SIG-M5 treated with dmso at 0.1 percent for 504 hours (cell line): ENCODE measurements around the gene HCN2.

Experiments used
- DNase-seq: peaks from one replicate; lab custom pipeline; 2025; ENCODE audit not compliant: unreplicated experiment; lab: John Stamatoyannopoulos, UW

HCN2 gene

DNA sequence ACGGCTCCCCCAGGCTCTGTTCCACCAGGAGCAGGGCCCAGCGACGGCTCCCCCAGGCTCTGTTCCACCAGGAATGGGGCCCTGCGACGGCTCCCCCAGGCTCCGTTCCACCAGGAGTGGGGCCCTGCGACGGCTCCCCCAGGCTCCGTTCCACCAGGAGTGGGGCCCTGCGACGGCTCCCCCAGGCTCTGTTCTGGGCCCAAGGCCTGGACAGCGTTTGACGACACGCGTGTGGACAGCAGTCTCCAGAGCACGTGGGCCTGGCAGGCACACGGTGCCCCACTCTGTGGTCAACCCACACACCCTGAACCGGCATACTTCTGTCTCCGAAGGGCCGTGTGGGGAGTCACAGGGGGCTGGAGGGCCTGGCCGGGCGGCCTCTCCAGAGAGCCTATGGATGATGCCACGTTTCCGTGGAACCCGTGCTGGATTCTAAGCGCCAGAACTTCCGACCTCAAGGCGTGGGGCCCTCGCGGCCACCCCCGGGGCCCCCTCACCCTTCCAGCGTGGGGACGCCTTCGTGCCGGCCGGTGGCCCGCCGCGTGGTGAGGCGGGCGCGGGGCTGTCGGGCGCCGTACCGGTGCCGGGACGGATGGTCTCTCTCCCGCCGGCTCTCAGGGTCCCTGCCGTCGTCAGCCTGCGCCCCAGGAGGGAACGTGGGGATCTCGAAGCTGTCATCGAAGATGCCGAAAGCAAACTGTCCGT, 61.6 kb downstream of the HCN2 start:
- DNase-seq, result no peak

DNA sequence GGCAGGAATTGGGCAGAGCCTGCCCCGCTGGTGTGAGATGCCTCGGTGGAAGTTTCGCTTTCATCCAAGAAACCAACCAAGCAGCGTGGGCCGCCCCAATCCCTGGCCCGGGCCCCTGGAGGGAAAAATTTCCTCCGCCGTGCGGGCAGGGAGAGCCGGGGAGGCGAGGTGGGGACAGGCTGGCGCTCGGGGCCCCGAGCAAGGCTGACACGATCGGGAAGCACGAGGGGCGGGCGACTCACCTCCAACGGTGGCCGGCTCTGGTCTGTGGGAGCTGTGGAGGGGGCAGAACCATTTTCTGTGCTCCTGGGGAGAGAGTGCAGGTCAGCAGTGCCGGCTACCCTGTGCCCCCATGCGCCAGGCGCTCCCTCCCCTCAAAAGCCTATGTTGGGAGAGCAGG, 62.3 kb downstream of the HCN2 start:
- DNase-seq, result no peak

DNA sequence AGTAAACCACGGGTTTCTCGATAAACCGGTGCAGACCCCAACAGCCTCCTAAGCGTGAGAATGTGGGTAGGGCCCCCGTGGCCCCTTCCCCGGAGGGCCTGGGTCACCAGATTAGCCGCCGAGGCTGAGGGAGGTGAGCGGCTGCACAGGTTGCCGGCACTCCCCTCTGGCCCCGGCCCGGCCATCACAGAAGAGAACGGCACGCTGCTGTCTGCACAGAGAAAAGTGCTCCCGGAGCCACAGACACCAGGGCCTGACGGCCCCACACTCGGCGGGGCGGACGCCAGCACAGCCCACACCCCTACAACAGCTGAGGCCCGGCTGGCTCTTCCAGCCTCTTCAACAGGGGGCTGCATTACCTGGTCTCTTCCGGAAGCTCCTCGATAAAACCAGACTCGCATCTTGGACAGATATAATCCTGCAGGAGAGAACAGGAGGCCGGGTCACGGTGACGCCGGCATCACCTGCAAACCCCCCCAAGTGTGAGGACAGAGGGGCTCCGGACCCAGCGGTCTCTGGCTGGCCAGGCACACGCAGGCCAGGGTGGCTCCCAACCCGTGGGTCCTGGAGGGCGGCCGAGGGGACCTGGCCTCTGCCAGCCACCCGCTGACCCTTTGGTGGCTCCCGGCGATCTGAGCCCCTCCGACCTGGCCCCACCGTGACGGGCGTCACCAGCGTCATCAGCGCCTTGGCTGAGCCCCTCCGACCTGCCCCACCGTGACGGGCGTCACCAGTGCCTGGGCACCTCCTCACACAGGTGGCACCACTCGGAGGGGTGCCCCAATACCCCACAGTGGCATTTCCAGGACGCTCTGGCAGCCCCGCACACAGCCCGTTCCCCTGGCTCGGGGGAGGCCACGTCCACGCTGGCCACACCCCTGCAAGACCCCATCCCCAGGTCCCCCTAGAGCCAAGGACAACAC, 63.0 kb downstream of the HCN2 start:
- DNase-seq, result no peak

DNA sequence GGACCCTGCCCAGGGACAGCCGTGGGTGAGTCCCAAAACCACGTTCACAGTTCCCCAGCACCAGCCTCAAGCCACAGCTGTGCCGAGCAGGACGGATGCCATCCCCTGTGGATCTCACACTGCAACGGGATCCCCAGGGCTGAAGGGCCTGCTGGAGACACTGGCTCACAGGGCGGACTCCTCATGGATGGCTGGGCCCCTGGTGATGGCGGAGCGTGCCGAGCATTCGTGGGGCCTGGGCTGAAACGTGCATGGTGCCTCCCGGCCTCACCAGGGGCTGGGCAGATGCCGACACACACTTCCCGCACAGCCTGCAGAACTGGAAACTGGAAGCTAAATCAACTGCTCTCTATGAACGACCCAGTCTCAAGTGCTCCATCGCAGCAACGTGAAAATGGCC, 63.7 kb downstream of the HCN2 start:
- no peak for DNase-seq

DNA sequence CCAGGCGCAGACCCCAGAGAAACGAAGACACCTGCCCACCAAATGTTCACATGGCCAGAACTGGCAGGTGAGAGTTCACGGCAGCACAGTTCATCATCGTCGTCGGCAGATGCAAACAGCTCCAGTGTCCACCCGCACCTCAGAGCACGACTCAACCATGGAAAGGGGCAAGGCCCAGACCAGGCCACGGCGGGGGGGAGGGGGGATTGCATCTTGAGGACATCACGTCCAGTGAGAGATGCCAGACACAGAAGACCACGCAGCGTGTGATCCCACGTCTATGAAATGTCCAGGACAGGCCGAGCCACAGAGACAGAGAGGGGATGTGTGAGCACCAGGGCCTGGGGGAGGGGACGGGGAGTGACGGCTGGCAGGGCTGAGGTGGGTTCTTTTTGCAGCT, 66.0 kb downstream of the HCN2 start:
- DNase-seq, result no peak

DNA sequence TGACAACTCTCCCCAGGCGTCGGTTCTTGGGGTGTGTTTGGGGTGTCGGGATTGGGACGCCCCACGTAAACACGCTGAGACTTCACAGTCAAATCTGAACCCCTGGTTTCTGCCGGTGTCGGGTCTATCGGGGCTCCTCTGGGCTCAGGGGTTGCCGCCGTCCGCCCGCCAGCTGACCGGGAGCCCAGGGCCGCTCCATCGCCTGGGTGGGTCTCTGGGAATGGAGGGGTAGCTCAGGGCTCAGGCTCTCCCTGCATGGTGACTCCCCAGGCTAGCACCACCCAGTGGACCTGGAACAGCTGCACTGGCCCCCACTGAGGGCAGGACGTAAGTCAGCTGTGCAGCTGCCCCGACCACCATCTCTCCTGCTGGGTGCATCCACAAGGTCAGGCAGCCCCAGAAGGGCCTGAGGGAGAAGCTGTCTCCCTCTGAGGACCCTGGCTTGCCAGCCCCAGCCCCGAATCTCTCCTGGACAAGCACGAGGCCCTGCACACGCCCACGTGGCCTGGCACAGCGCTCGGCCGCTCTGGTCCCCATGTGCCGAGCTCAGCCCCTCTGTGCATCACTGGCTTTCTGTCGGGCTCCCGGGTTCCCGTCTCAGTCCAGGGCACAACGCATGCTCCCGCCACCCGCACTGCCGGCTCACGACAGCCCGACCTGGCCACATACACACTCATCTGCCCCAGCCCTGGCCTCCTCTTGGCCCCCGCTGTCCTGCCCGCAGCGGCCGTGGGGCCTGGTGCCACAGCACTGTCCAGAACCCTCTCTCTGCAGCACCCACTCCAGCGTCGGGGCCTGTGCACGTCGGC, 67.3 kb downstream of the HCN2 start:
- no peak for DNase-seq

DNA sequence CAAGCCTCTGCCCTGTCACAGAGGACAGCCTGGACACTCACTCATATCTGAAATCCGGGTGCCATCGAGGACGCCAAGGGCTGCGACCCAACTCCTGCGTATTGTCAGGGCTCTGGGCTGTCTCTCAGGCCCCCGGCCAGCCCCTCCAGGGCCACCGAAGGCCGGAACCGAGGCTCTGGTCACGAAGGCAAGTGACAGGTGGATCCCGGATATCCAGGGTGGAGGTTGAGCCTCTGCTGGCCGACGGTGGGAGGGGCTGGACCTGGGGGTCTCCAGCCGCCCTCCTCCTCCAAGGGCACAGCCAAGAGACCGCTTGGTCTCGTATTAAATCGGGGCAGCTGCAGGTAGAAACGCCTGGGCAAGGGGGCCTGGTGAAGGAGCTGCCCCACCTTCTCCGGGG, 67.9 kb downstream of the HCN2 start:
- DNase-seq, result no peak

DNA sequence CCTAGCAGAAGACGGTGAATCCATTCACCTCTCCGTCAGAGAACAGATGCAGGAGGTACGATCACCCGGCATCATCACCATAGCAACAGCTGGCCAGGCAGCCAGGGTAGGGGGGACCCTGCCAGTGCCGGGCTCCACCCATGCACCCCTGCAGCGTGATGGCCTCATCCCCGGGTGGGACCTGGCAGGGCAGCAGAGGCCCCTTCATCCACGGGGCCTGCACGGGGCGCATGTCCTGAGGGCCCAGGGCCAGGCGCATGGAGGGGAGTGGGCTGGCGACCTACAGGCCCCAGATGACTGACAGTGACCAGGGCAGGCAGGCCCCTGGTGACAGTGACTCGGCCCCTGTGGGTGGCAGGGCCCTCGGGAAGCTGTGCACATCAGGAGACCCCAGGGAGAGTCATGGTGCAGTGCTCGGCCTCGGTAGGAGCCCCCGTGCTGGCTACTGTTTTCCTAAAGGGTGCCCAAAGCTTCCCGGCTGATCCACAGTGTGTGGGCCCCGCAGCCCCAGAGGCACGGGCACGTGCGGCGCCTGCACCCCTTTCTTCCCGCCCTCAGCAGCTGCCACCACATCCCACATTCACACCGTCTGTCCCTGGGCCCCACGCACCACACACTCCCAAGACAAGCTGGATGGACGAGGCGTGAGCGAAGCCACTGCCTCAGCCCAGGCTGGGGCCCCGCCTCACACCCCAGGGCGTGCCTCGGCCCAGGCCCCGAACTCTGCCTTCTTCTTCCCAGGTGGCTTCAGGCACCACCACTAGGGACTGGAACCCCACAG, 68.6 kb downstream of the HCN2 start:
- no peak for DNase-seq

DNA sequence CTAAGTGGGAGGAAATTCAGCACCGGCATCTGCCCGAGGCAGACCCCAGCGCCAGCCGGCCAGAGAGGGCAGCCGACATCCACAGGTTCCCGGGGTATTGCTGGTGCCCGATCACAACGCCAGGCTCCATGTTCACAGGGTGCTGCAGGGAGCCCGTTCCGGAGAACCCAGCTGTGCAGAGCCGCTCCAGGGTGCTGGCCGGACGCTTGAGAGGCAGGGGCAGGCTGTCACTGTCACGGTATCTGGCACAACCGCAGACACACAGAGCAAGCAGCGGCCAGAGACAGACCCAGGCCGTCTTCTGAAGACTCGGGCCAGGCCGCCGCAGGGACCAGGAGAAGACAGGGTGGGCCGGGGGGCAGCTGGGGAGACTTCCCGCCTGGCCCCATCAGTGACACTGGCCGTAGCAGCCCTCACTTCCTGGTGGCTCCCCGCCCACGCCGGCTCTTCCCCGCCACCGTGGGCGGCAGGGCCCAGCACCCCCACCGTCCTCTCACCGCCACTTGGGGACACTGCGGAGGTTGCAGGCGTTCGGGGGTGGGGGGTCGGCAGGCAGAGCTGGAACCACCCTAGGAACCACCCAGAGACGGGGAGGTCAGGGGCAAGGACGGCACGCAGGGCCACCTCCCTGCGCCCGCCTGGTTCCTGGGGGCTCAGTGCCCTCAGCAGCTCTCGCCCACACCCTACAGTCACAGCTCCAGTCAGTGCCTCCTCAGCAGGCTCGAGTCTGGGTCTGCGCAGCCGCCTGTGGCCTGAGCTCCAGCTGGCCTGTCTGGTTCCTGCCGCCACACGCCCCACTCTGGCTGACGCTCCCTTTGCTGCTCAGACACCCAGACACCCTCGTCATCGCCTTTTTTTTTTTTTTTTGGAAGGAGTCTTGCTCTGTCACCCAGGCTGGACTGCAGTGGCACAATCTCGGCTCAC, 69.5 kb downstream of the HCN2 start:
- no peak for DNase-seq

DNA sequence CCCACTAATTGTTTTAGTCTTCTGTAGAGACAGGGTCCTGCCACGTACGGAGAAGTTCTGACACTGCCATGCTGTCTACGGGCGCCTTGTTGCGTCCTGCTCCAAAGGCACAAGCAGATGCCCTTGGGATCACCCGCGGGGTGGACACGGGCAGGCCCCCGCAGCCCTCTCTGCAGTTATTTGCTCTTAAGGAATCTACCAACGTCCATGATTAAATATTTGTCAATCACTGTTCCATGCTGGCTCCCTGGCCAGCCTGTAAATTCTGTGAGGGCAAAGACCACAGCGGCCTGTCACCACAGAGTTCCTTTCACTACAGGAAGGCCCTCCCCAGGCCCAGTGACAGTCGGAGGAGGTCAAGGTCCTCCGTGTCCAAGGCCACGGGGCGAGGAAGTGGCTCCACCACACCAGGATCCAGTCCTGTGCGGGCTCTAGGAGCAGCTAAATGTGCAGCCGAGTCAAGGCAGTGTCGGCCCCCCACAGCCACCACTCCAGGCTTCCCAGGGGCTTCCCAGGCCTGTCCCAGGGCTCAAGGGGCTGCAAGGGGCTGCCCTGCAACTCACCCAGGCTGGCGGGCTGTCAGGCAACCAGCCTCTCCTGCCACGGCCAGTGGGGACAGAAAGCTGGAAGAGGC, 71.2 kb downstream of the HCN2 start:
- no peak for DNase-seq

DNA sequence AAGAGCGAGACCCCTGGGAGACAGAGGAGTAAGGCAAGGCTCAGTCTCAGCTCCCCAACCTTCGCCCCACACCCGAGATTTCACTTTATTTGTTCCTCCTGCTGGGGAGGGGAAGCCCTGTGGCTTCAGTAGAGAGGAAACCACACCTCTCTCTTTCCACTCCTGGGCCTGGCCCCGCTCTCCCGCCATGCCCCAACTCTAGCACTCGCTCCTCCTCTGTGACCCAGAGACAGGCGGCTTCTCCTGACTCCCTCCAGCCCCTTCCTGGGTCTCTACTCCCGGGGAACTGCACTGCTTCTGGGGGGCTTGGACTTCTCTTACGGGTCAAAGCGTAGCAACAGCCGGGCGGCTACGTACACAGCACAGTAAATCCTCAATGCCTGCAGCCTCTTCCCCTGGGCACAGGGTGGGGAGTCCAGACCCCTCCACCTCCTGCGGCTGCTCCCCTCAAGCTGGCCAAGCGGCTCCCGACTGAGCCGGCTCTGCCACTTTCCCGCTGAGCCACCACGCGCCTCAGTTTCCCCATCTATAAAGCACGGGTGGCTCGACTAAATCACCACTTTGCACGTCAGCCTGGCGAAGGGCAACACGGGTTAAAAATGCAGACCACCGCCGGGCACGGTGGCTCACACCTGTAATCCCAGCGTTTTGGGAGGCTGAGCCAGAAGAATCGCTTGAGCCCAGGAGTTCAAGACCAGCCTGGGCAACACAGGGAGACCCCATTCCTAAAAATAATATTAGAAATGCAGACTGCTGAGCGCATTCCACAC, 71.9 kb downstream of the HCN2 start:
- DNase-seq, result peak; percentile 65

DNA sequence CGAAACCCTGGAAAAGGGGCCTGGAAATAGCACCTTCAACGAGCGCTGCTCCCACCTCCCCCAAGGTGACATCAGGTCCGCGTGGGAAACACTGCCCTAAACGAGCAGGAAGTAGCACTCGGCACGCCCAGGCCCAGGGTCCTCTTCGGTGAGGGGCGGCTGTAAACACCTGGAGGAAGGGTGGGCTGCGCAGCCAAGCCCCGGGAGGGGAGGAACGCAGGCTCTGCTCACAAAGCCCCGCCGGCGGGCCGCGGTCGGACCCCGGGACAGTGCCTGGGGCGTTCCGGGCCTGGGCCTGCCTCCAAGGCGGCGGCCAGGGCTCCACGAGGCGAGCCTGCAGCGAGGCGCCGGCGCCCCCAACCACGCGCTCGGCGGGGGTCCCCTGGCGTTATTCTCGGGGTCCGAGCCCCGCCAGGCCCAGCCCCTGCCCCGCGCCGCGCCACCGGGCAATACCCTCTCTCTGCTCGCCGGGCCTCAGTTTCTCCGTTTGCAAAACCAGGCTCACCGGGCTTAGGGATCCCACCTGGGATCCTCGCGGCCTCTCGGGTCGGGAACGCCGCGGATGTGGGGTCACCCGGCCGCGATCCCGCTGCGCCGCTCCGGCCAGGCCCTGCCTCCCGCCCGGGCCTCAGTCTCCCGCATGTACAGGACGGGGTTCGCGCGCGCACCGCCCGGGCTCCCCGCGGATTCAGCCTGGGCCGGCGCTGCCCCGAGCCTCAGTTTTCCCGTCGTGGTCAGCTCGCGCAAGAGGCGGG, 72.7 kb downstream of the HCN2 start:
- peak; percentile 39 for DNase-seq

DNA sequence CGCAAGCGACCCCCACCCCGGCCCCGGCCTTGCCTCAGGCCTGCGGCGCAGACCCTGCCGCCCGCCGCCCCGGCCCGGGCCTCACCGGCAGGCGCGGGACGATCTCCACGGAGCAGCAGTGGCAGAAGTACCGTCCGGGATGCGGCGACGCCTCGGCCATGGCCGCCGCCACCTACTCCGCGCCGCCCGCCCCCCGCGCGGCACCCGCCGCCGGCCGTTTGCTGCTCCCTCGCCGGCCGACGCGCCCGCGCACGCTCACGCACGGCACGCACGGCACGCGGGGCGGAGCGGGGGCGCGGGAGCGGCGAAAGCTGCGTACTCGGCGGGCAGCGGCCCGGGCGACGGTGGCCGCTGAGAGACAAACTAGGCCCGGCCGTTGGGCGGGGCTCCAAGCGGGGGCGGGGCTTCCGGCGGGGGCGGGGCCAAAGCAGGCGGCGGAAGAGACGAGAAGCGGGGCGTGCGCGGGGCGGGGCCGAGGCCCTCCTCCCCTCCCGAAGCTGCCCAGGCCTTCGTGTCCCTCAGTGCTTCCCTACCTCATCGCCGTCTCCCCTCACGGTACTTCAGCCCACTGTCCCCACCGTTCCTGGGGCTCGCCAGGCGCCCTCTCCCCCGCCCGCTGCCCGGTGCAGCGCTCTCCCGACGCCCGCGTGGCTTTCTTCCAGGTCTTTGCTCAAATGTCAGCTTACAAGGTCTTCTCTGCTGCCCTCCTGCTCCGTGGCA, 73.4 kb downstream of the HCN2 start, which contains the start of gene RNF126:
Gene RNF126, minus strand, starts transcription at position 253 of the 720 bp plus-strand sequence. Its CDS starts 93 bp downstream, at position 160.
- peak; percentile 80 for DNase-seq

DNA sequence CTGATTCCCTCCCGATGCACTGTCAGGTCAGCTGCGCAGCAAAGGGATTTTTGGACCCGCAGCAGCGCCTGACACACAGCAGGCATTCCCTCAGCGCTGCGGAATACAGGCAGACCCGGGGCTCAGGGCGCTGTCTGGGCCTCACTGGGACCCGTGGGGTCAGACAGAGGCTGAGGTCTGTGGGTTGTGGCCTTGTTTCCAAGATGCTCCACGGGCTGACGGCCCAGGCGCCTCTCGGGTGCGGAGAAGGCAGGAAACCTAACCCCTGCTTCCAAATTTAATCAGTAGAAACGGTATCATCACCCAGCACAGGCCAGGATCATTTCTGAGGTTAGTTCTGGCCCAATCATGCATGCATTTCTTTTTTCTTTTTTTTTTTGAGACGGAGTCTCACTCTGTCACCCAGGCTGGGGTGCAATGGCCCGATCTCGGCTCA, 74.0 kb downstream of the HCN2 start:
- no peak for DNase-seq

DNA sequence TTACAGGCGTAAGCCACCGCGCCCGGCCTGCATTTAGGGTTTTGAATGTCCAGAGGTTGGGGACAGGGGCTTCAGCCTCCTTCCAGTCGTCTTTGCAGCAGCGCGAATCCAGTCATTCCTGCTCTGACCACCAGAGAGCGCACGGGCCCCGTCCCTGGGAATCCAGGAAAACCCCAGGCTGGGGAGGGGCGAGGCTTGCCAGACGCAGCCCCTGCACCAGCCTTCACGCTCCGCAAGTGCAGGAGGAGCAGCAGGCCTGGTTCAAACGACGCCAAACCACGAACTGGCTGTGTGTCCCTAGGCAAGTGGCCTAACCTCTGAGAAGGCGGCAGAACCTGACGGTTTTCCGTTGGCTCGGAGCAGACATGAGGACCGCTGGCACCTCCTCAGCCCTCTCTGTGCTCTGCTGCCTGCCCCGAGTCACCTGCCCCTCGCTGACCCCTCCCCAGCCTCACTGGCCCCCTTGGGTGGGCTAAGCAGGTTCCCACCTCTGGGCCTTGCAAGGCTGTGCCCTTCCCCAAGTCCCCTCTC, 75.3 kb downstream of the HCN2 start:
- peak; percentile 70 for DNase-seq
